ENCODE measurements around the gene RAP1GDS1.

DNA sequence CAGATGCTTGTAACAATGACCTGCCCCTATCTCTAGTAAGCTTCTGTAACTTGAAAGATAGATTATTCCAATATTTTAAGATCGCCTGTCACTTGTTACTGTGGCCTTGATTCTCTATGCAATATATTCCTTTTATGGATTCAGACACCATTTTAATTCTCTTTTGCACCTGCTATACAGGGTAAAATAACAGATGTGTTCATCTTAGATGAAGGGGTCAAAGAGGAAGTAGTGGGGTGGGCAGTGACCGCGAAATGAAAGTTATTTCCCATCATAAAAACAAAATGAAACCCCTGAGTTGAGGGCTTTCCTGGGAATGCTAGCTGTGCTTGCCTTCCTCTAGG, 221.3 kb downstream of the RAP1GDS1 start:
- TF ChIP-seq CTCF (conservative IDR thresholded peaks at IDR 0.05 in 1 of 2, IDR thresholded peaks at IDR 0.05 in 1 of 2; ENCODE audit: extremely low read depth in 1 of 2, insufficient read depth in 1 of 2, low read depth in 1 of 2, low read length in 2 of 2) (no peak), EZH2 (IDR thresholded peaks at IDR 0.05; ENCODE audit: borderline replicate concordance, low read length) (no peak)

Data from mammary epithelial cell (primary cell).